Mucosa of rectum (tissue), 2 donors: ENCODE measurements around the gene CDH18.

Experiments
- H3K27ac ChIP-seq, 2 donors: one replicate each; pipeline ENCODE4 v1.7.0; 2013; ENCODE audit warnings: inconsistent platforms in 2 of 2, low read depth in 2 of 2, low read length in 2 of 2
- H3K27me3 ChIP-seq, 2 donors: one replicate each; pipeline ENCODE4 v1.7.0; 2013; ENCODE audit warnings: low read length in 2 of 2; ENCODE audit not compliant: control insufficient read depth in 2 of 2, insufficient read depth in 2 of 2
- H3K36me3 ChIP-seq, 2 donors: one replicate each; pipeline ENCODE4 v1.7.0; 2013; ENCODE audit warnings: low read length in 2 of 2; ENCODE audit not compliant: control insufficient read depth in 2 of 2, insufficient read depth in 2 of 2
- H3K4me1 ChIP-seq, 2 donors: one replicate each; pipeline ENCODE4 v1.7.0; 2013; ENCODE audit warnings: low read length in 2 of 2, mild to moderate bottlenecking in 1 of 2; ENCODE audit not compliant: control insufficient read depth in 2 of 2, insufficient read depth in 2 of 2
- H3K4me3 ChIP-seq, 2 donors: one replicate each; pipeline ENCODE4 v1.7.0; 2013; ENCODE audit warnings: low read length in 2 of 2
- H3K9ac ChIP-seq, 2 donors: one replicate each; pipeline ENCODE4 v1.7.0; 2013; ENCODE audit warnings: low read length in 2 of 2, low read depth in 1 of 2, mild to moderate bottlenecking in 1 of 2
- H3K9me3 ChIP-seq, 2 donors: one replicate each; pipeline ENCODE4 v1.7.0; 2013; ENCODE audit warnings: low read length in 2 of 2; ENCODE audit not compliant: control insufficient read depth in 2 of 2
- donor health status: healthy.
- donor health status: Normal muscosa, but diverticular disease.

CDH18 gene

DNA sequence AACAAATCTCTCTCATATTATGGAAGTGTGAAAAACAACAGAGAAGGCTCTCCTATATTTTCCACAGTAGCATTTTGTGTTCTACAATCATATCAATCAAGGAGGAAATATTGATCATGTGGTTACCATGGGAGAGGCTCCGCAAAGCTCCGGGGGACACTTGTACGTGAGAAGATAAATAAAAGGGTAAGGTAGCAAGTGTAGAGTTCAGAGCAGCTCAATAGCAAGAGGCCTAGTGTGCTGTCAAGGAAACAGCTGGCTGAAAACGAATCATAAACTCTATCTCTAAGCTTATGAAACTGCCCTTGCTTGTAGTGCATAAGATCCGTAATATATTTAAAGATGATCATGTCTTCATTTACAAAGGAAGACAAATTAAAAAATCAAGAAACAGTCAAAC lies 57.5 kb downstream of the CDH18 start:
- no peak overlapping the region for H3K9ac ChIP-seq
- H3K4me3 ChIP-seq = no peak overlapping the region
- H3K4me1 ChIP-seq = no peaks in the 10 kb centered on the region
- no peak overlapping the region for H3K27ac ChIP-seq
- H3K9me3 ChIP-seq = peaks cover 0 to 2% of the 10 kb centered on the region in 2 donors
- no peaks in the 10 kb centered on the region for H3K36me3 ChIP-seq
- H3K27me3 ChIP-seq = no peaks in the 10 kb centered on the region

DNA sequence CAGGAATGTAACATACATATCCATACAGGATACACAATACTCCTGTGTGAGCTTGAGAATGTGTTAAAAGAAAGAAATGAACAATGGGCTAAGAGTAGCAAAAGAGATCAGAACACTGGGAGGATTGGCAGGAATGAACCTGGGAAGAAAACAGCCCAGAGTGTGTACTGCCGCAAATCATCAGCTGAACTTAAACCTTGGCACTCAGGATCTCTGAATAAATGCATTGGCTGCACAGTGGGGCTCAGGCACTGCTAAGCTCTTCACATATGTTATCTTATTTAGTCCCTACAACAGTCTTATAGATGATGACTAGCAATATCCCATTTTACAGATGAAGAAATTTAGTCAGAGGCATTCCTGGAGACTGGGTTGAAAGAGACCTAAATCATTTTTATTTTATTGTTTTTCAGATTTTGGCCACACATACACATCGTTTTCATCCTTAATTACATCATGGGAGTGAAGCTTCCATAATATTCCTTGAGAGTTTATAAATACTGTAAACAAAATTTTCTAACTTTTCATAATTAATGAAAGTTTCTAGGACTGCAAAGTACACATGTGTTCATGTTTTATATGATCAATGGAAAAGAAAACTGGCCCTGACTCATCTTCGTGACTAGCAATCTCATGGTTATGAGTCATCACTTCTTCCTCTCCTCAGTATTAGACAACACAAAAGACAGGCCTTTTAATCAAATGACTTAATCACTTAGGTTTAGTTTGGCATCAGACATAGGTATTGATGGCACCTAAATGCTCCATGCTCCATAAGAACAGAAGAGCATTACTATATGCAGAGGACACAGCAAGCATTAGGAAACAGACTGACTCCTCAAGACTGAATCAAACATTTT lies 59.2 kb downstream of the CDH18 start:
- no peaks in the 10 kb centered on the region for H3K4me1 ChIP-seq
- H3K36me3 ChIP-seq = no peaks in the 10 kb centered on the region
- H3K4me3 ChIP-seq = no peak overlapping the region
- H3K9me3 ChIP-seq = peaks cover 0 to 2% of the 10 kb centered on the region in 2 donors
- no peak overlapping the region for H3K9ac ChIP-seq
- H3K27ac ChIP-seq = no peak overlapping the region
- no peaks in the 10 kb centered on the region for H3K27me3 ChIP-seq

DNA sequence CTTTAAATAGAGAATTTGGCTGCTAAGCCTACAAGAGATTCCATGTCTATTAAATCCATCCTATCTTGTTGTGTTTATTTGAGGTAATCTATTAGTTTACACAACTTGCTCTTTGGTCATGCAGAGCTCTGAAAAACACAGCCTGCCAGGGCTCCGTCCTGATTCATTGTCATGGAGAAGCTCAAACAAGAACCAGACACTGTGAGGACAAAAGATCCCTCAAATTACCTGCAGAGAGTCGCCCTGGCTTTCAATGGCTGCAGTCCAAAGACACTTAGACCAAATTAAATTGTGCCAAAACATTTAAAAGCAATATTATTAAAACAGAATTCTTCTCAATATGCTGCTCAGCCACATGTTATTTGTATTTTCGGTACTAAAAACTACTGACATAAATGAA lies 60.1 kb downstream of the CDH18 start:
- H3K27ac ChIP-seq = no peak overlapping the region
- no peak overlapping the region for H3K4me3 ChIP-seq
- H3K9me3 ChIP-seq = peaks cover 0 to 2% of the 10 kb centered on the region in 2 donors
- H3K27me3 ChIP-seq = no peaks in the 10 kb centered on the region
- H3K36me3 ChIP-seq = no peaks in the 10 kb centered on the region
- H3K4me1 ChIP-seq = no peaks in the 10 kb centered on the region
- no peak overlapping the region for H3K9ac ChIP-seq

DNA sequence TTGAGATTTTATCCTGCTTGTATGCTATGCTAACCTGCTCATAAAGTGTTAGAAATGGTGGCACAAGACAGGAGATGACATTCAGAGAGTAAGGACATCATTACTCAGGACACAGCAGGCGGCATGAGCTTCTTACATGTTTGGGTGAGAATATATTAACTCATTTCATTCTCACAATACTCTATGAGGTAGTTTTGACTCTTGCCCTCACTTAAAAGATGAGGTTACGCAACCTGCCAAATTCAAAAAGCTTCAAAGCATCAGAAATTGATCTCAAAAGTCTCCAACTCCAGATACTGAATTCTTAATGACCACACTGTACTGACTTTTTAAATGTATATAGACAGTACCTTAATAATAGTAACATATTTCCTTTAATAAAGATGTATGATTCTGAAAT lies 60.8 kb downstream of the CDH18 start:
- H3K27me3 ChIP-seq = no peaks in the 10 kb centered on the region

DNA sequence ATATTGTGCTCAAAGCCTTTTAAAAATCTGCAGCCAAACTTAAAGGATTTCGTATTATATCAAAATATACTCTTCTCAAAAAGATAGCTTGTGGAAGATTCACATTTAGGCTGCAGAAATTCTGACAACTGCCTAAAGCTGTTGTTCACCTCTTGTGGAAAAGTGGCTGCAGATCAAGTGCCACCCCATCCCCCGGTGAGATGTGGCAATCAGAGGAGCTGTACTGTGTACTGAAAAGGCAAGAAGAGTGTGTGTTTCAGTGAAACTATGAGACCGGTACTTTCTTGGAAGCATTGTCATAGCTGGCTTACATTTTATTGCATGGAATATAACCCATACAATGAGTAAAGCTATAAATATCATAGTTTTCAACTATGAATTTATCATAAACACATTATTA lies 64.3 kb downstream of the CDH18 start:
- H3K9ac ChIP-seq = no peak overlapping the region
- H3K9me3 ChIP-seq = peaks cover 0 to 2% of the 10 kb centered on the region in 2 donors
- no peaks in the 10 kb centered on the region for H3K27me3 ChIP-seq
- no peak overlapping the region for H3K4me3 ChIP-seq
- H3K36me3 ChIP-seq = no peaks in the 10 kb centered on the region
- H3K27ac ChIP-seq = no peak overlapping the region
- H3K4me1 ChIP-seq = no peaks in the 10 kb centered on the region

More for the DNA sequence above, 60.8 kb downstream of the CDH18 start:
- H3K36me3 ChIP-seq = no peaks in the 10 kb centered on the region
- H3K27ac ChIP-seq = no peak overlapping the region
- peaks cover 0 to 2% of the 10 kb centered on the region in 2 donors for H3K9me3 ChIP-seq
- H3K4me3 ChIP-seq = no peak overlapping the region
- H3K9ac ChIP-seq = no peak overlapping the region
- no peaks in the 10 kb centered on the region for H3K4me1 ChIP-seq

DNA sequence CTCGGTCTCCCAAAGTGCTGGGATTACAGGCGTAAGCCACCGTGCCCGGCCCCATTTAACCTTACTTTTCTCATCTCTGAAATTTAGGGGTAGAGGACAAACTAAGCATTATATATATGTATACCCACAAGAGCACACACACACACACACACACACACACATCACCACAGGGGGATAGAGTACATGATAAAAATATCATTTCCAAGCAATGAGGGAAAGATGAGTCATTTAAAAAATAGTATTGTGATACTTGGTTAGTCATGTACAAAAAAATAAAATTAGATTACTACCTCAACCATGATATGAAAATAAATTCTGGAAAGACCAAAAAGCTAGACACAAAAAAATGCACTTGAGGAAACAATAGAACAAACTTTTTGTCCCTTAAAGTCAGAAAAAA lies 67.2 kb downstream of the CDH18 start:
- Histone ChIP-seq H3K27me3 (no peaks in the 10 kb centered on the region), H3K9me3 (peaks cover 0 to 2% of the 10 kb centered on the region in 2 donors), H3K4me1 (no peaks in the 10 kb centered on the region), H3K27ac (no peak overlapping the region), H3K4me3 (no peak overlapping the region), H3K36me3 (no peaks in the 10 kb centered on the region), H3K9ac (no peak overlapping the region)

DNA sequence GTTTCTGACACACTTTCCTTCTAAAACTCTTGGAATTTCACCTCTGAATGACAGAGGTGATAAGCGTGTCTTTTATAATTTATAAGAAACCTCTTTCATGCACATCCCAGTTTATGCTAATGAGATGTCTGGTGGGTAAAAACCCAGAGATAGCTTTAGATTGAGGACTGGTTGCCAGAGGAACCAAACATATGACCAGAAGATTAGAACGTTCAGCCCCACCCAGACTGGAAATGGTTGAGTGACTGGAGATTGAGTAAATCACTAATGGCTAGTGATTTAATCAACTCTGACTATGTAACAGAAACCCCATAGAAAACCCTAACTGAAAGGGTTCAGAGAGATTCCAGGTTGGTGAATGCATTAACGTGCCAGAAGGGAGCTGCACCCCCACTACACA lies 69.2 kb downstream of the CDH18 start:
- no peaks in the 10 kb centered on the region for H3K4me1 ChIP-seq

DNA sequence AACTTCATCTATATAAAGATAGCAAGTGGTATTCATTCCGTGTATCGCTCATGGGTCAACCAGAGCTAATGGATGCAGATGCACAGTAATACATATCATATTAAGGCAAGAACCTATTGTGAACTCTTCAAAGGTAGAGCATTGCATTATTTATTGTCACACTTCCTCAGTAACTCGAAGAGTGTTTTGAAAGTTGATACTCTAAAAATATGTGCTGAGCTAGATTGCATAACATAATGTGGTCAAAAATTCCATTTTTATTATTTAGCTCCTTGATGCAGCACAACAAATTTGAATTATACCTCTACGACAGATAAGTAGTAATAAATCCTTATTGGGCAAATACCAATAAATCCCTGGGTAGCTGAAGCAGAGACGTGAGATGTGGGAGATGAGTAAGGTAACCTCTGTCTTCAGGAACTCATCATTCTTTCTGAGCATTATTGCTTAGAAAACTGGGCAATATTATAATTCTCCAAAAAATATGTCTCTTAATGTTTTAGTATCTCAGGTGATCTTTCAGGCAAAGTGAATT lies 70.3 kb downstream of the CDH18 start:
- no peak overlapping the region for H3K4me3 ChIP-seq
- H3K27me3 ChIP-seq = no peaks in the 10 kb centered on the region
- no peak overlapping the region for H3K9ac ChIP-seq
- H3K9me3 ChIP-seq = no peaks in the 10 kb centered on the region
- H3K36me3 ChIP-seq = no peaks in the 10 kb centered on the region
- no peak overlapping the region for H3K27ac ChIP-seq
- H3K4me1 ChIP-seq = no peaks in the 10 kb centered on the region

More for the DNA sequence above, 69.2 kb downstream of the CDH18 start:
- Histone ChIP-seq H3K9me3 (no peaks in the 10 kb centered on the region), H3K27ac (no peak overlapping the region), H3K4me3 (no peak overlapping the region), H3K27me3 (no peaks in the 10 kb centered on the region), H3K9ac (no peak overlapping the region), H3K36me3 (no peaks in the 10 kb centered on the region)

DNA sequence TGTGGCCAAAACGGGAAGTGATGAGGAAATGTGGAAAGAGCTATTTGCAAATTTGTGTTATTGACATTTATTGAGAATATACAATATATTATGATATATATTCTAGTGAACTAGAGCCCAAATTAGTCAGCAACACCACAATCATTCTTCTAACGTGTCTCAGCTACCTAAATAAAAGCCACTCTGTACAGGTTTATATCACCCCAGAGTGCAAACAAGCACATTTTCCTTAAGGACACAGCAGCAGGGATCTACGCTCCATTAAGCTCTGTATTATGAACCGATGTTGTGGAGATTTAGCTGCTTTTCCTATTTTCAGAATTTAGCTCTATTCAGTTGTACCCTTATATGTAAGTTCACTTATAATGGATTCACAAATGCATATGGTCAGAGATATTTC lies 77.9 kb downstream of the CDH18 start:
- no peak overlapping the region for H3K9ac ChIP-seq
- no peak overlapping the region for H3K27ac ChIP-seq
- no peaks in the 10 kb centered on the region for H3K9me3 ChIP-seq
- no peaks in the 10 kb centered on the region for H3K4me1 ChIP-seq
- no peaks in the 10 kb centered on the region for H3K27me3 ChIP-seq
- H3K4me3 ChIP-seq = no peak overlapping the region
- no peaks in the 10 kb centered on the region for H3K36me3 ChIP-seq

DNA sequence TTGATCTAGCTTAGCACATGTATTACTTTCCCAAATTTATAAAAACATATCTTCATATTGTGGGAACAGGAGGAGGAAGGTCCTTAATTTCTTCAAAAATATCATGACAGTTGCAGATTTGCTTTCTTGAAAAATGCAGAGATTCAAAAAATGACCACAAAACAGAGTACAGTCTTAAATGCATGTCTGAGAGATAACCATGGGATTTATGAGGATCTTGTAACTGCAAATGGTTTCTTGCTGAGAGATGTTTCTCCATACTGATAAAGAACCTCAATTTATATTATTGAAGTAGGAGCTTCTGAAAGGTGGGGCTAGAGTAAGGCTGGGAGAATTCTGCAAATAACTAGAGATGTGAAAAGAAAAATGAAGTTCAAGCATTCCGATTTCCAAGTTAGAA lies 83.2 kb downstream of the CDH18 start:
- no peaks in the 10 kb centered on the region for H3K36me3 ChIP-seq
- no peaks in the 10 kb centered on the region for H3K27me3 ChIP-seq
- no peak overlapping the region for H3K9ac ChIP-seq
- H3K9me3 ChIP-seq = no peaks in the 10 kb centered on the region
- no peak overlapping the region for H3K27ac ChIP-seq
- H3K4me3 ChIP-seq = no peak overlapping the region
- no peaks in the 10 kb centered on the region for H3K4me1 ChIP-seq
